SH-SY5Y (cell line): ENCODE results near the gene GDPD4.

ENCODE experiments used
- GATA2 ChIP-seq: IDR thresholded peaks from 2 replicates; pipeline ENCODE4 v1.6.1; 2011; ENCODE audit warnings: mild to moderate bottlenecking, low read depth, low read length
- GATA3 ChIP-seq: IDR thresholded peaks from 2 replicates; pipeline ENCODE4 v1.6.1; 2011; ENCODE audit warnings: low read depth, mild to moderate bottlenecking, low read length, moderate library complexity

GRCh38 chr11:77189588-77190210, 111.8 kb downstream of the GDPD4 start:
- TF ChIP-seq GATA2: no peak
- no peak for TF ChIP-seq GATA3
